Progenitor cell of endocrine pancreas (in vitro differentiated cells): ENCODE measurements around the gene AEN. TPM values are rescaled to one million over a fixed set of nuclear protein-coding genes. Genes with fewer than 3 reads are reported as not detected.

Experiments
- DNase-seq: peaks from one replicate; pipeline ENCODE4 v3.0.0; 2021; ENCODE audit warnings: low spot score; ENCODE audit not compliant: unreplicated experiment
- H3K27ac Mint-ChIP-seq: 2 replicates; pipeline ENCODE4 v1.8.0; 2021; ENCODE audit warnings: mild to moderate bottlenecking, moderate library complexity, mixed read lengths
- H3K27me3 Mint-ChIP-seq: 2 replicates; pipeline ENCODE4 v1.8.0; 2021; ENCODE audit warnings: mixed read lengths
- H3K36me3 Mint-ChIP-seq: 2 replicates; pipeline ENCODE4 v1.8.0; 2022; ENCODE audit warnings: mixed read lengths; ENCODE audit not compliant: insufficient read depth
- H3K4me1 Mint-ChIP-seq: 2 replicates; pipeline ENCODE4 v1.8.0; 2021; ENCODE audit warnings: low read depth, mixed read lengths
- H3K4me3 Mint-ChIP-seq: 2 replicates; pipeline ENCODE4 v1.8.0; 2021; ENCODE audit warnings: low read depth, mild to moderate bottlenecking, moderate library complexity, mixed read lengths
- H3K9me3 Mint-ChIP-seq: 2 replicates; pipeline ENCODE4 v1.8.0; 2021; ENCODE audit warnings: low read depth, mixed read lengths
- total RNA-seq: library from RNA; stranded (reverse); gene quantifications from 2 replicates; pipeline ENCODE4 v1.2.1, GENCODE V29; 2021
- TF ChIP-seq, protein P1 (sequence below): fragments of 200-600 bp; sonication (generic); IDR thresholded peaks from one replicate; pipeline ENCODE4 v1.5.0; 2021; ENCODE audit warnings: antibody characterized with exemption, mild to moderate bottlenecking; ENCODE audit not compliant: unreplicated experiment

Gene AEN
- total RNA-seq, 1 donor from 2014 or later: 28.2 TPM

DNA sequence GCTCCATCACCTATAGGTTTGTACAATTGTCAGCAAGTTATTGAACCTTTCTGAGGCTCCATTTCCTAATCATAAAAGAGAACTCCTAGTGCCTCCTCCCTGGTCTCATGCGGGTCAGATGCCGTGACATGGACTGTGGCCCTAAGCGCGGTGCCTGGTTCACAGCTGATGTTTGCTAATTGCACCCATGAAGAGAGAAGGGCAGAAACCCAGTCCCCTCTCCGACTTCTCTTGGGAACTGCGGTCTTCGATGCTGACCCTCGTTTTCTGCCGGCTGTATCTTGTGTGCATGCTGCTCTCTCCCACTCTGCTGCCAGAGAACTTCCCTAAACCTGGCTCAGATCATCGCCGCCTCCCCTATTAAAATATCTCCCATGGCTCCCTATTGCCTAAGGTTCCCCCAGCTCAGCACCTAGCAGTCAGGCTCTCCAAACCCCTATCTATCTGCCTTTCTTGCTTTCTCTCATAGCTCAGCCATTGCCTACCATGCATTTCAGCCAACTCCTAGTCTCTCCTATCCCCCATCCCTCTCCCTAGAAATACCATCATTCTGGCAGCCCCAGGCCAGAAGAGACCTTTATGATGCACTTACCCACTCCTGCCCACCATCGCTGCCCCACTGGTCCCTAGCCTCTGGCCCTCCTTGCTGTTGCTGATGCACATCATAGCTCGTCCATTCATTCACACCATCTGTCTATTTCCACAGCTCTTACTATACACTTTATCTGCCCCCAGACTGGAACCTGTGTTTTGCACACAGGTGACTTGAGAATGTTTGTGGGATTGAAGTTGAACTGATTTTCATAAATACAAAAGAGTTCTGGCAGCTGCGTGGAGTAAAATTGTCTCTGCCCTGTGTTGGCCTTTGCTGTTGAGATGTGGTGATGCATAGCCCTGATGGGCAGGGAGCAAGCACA is 24.3 kb downstream of the AEN start:
- H3K9me3 Mint-ChIP-seq: no peaks in the 10 kb centered on the region
- no peak overlapping the region for H3K27ac Mint-ChIP-seq
- H3K27me3 Mint-ChIP-seq: no peaks in the 10 kb centered on the region
- no peak for DNase-seq
- TF ChIP-seq, protein P1, sequence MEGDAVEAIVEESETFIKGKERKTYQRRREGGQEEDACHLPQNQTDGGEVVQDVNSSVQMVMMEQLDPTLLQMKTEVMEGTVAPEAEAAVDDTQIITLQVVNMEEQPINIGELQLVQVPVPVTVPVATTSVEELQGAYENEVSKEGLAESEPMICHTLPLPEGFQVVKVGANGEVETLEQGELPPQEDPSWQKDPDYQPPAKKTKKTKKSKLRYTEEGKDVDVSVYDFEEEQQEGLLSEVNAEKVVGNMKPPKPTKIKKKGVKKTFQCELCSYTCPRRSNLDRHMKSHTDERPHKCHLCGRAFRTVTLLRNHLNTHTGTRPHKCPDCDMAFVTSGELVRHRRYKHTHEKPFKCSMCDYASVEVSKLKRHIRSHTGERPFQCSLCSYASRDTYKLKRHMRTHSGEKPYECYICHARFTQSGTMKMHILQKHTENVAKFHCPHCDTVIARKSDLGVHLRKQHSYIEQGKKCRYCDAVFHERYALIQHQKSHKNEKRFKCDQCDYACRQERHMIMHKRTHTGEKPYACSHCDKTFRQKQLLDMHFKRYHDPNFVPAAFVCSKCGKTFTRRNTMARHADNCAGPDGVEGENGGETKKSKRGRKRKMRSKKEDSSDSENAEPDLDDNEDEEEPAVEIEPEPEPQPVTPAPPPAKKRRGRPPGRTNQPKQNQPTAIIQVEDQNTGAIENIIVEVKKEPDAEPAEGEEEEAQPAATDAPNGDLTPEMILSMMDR: no peak
- H3K4me1 Mint-ChIP-seq: no peaks in the 10 kb centered on the region
- no peaks in the 10 kb centered on the region for H3K36me3 Mint-ChIP-seq
- H3K4me3 Mint-ChIP-seq: no peak overlapping the region

DNA sequence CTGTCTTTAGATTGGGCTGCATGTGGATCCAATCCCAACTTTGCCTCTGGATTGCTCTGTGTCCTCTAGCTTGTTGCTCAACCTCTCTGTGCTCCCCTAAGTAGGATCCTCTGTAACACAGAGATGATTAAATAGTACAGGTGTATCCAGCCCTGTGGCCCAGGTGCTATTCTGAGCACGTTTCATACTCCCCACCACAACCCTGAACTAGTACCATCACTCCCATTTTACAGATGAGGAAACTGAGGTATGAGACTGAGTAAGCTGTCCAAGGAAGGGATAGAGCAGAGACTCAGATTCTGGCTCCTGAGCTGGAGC is 24.9 kb downstream of the AEN start:
- no peak overlapping the region for H3K27ac Mint-ChIP-seq
- no peak for DNase-seq

DNA sequence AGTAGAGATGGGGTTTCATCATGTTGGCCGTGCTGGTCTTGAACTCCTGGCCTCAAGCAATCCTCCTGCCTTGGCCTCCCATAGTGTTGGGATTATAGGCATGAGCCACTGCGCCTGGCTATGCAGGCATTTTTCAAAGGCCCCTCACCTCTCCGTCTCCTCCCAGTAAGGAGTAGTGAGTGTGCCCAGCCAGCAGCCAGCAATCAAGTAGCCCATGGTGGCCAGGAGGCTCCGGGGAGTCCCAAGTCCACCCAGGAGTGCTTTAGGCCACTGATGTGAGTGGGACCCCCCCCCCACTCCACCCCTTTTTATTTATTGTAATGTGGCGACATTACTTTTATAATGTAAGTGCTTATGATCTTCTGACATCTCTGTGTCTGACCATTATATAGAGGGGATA is 25.8 kb downstream of the AEN start:
- no peaks in the 10 kb centered on the region for H3K27me3 Mint-ChIP-seq
- no peaks in the 10 kb centered on the region for H3K9me3 Mint-ChIP-seq
- H3K4me3 Mint-ChIP-seq: no peak overlapping the region
- no peak overlapping the region for H3K27ac Mint-ChIP-seq
- no peak for DNase-seq
- H3K36me3 Mint-ChIP-seq: no peaks in the 10 kb centered on the region
- no peaks in the 10 kb centered on the region for H3K4me1 Mint-ChIP-seq
- TF ChIP-seq, protein P1: no peak

More for the DNA sequence above, 24.9 kb downstream of the AEN start:
- Mint-ChIP-seq H3K4me1 (no peaks in the 10 kb centered on the region), H3K4me3 (no peak overlapping the region), H3K36me3 (no peaks in the 10 kb centered on the region), H3K9me3 (no peaks in the 10 kb centered on the region), H3K27me3 (no peaks in the 10 kb centered on the region)
- TF ChIP-seq, protein P1: no peak

DNA sequence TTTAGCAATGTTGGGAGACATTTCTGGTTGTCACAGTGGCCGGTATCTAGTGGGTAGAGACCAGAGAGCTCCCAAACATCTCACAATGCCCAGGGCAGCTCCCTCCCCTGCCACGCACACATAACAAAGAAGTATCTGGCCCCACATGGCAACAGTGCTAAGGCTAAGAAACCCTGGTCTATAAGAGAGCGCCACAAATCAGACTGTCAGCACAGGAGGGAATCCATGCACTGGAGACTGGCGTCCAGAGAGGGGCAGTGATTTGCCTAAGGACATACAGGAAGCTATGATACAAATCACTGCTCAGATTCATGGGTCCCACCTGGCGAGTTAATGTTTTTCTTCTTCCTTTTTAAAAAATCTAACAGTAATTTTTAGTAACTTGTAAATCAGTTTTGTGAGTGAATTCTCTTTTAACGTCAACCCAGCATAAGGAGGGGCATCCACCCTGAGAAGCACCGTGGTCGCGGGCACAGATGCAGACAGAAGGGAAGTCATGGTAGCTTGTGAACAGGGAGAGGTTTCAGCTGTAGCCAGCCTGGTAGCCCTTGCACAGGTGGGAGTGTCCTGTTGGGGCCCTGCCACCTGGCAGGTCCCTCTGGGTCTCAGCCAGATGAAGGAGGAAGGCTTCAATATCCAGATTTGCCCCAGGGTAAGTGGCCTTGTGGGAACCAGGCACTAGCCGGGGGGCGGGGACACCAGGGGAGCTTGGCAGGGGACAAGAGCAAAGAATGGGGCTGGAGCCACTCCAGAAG is 26.4 kb downstream of the AEN start:
- Mint-ChIP-seq H3K9me3 (no peaks in the 10 kb centered on the region), H3K36me3 (no peaks in the 10 kb centered on the region), H3K27me3 (no peaks in the 10 kb centered on the region), H3K27ac (peak overlapping the region; percentile 71), H3K4me3 (no peak overlapping the region), H3K4me1 (no peaks in the 10 kb centered on the region)
- no peak for DNase-seq
- TF ChIP-seq, protein P1: no peak

DNA sequence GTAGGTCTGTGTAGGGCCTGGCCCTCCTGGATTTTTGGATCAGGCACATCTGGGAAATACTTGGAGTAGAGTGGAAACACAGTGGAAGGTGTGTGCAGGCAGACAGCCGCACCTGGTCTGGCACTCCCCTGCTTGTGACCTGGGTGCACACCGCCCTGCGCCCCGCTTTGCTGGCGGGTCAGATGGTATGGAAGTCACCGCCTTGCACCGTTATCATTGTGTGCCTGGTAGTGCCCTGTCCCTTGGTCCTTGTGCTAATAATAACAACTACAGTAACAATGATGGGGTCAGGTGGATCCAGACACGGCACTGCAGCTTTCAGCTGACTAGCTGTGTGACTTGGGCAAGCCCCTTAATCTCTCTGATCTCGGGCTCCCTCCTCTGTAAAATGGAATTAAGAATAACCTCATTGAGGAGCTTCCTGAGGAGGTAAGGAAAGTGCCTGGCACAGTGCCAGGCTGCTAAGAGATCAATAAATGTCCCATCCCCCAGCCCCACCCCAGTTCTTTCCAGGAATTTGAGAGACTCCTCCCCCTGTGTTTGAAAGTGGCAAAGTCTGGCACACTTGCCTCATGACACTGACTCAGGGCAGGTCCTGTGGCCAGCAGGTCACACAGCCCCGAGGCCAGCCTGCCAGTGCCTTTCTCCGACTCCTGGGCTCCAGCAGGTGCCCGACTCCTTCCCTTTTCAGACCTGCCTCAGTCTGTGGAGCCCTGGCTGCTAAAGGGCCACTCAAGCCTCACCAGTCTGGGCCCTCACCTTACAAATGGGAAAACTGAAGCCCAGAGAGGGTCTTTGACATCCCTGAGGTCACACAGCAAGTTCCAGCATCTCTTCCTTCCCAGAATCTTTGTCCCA is 27.4 kb downstream of the AEN start:
- H3K9me3 Mint-ChIP-seq: no peaks in the 10 kb centered on the region

More for the DNA sequence above, 27.4 kb downstream of the AEN start:
- Mint-ChIP-seq H3K4me3 (no peak overlapping the region), H3K27ac (no peak overlapping the region), H3K36me3 (no peaks in the 10 kb centered on the region), H3K27me3 (no peaks in the 10 kb centered on the region), H3K4me1 (no peaks in the 10 kb centered on the region)
- DNase-seq: no peak
- TF ChIP-seq, protein P1: no peak
